CD4-positive, alpha-beta T cell treated with Interleukin-6 at 100 ng/mL for 8 hours (primary cell): ENCODE data around the gene ZNF576.
"Not testable (repeated sequence)": the region's sequence is repeated elsewhere in the genome, so short reads cannot be mapped to it uniquely, and the experiment has no call there.

Experiments used
- DNase-seq: peaks from one replicate; pipeline ENCODE4 v3.0.0-alpha.2; 2020; ENCODE audit warnings: mixed read lengths, low spot score

ZNF576 gene

GRCh38 chr19:43599635-43600295 is 3.4 kb downstream of the ZNF576 start:
- DNase-seq: no peak

DNA sequence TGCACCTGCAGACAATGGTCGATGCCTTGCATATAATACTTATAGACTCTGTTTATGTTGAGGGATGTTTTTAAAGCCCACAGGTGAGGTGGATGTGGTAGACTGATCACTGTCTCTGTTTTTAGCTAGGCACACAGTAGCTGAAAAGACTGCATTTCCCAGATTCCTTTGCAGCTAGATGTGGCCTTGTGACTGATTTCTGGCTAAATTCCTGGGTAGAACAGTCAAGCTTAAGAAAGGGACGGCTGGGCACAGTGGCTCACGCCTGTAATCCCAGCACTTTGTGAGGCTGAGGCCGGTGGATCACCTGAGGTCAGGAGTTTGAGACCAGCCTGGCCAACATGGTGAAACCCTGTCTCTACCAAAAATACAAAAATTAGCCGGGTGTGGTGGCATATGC is 3.9 kb downstream of the ZNF576 start:
- DNase-seq: not testable (repeated sequence)

- DNase-seq: no peak
Observed at GRCh38 chr19:43605875-43606568, 9.6 kb downstream of the ZNF576 start.

GRCh38 chr19:43606569-43607229 is 10.3 kb downstream of the ZNF576 start:
- no peak for DNase-seq

- DNase-seq: no peak
Observed at GRCh38 chr19:43607238-43608205, 11.1 kb downstream of the ZNF576 start.

- no peak for DNase-seq
Observed at GRCh38 chr19:43609872-43610271, 13.5 kb downstream of the ZNF576 start.

DNA sequence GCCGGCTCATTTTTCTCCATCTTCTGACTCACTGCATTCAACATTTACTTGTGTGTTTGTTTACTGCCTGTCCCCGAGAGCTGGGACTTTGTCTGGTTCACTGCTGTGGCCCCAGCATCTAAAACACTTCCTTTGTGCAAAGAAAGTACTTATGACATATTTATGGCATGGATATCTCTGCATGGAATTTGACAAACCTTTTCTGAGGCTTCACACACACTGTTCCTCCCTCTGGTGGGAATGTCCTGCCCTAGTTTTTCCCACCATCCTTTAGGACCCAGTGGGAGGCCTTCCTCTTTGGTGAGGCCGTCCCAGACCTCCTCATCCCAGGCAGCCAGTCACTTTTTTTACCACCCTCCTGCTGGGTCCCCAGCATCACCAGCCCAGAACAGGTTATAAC is 14.1 kb downstream of the ZNF576 start:
- DNase-seq: no peak

DNA sequence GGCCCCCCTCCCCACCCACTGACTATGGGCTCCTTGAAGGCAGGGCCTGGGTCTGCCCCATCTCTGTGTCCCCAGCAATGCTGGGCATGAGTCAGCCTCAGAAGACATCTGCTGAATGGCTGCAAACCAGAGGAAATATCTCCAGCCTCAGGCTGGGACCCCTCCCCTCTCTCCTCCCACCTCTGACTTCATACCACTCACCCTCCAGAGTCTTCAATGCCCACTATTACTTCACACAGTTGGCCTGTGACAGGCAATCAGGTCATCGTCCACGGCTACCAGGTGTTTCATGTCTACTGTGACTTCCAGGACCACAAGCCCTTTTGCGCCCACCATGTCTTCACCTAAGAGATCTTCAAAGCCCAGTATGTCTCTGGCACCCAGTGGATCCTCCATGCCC is 15.4 kb downstream of the ZNF576 start, which contains the start of gene SRRM5:
Gene SRRM5 (plus strand): TSS at position 301 of the 400 bp plus-strand sequence. CDS start 34 bp downstream, at position 335.
- no peak for DNase-seq

DNA sequence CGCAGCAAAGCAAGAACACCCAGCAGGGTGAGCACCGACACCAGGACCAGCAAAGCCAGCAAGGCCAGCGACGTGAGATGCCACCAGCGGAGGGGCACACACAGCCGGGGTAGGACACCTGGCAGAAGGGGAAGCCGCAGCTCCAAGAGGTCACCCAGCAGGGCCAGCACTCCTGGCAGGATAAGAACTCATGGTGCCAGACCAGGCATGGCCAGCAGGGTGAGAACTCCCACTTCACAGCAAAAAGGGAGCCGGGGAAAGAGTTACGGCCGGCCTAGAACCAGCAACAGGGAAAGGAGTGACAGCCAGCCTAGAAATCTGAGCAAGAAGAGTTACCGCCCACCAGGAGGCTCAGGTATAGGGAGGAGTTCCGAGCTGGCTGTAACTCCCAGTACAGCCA is 16.0 kb downstream of the ZNF576 start:
- DNase-seq: no peak

DNA sequence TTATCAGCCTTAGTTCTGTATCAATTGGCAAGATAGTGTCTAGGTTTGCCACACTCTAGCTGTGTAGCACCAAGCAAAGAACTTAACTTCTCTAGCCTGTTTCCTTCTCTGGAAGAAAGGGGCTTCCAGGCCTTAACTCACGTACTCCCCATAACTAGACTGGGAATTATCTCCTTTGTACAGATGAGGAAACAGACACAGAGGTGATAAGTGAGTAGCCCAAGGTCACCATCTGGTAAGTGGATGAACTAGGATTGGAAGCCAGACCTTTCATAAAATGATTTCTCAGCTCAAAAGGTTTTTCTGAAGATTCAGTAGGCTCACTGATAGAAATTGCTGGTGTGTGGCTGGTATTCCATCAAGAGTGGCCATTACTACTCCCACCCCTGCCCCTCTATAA is 19.9 kb downstream of the ZNF576 start:
- no peak for DNase-seq

GRCh38 chr19:43616954-43617353 is 20.6 kb downstream of the ZNF576 start:
- DNase-seq: no peak

DNA sequence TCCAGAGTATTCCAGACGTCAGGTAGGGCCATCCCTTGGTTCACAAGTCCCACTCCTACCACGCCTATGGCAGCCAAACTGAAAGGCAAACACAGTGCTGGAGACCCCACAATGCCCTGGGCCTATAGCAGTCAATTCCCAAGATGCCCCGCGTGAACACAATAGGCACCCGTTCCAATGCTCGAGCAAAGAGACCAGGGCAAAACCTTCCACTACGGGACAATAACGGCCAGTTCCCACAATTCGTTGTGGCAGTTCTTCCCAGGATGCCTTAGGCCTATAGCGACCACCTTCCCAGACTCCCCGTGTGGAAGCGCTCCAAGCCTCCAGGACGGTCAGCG is 22.5 kb downstream of the ZNF576 start:
- DNase-seq: peak; percentile 25

DNA sequence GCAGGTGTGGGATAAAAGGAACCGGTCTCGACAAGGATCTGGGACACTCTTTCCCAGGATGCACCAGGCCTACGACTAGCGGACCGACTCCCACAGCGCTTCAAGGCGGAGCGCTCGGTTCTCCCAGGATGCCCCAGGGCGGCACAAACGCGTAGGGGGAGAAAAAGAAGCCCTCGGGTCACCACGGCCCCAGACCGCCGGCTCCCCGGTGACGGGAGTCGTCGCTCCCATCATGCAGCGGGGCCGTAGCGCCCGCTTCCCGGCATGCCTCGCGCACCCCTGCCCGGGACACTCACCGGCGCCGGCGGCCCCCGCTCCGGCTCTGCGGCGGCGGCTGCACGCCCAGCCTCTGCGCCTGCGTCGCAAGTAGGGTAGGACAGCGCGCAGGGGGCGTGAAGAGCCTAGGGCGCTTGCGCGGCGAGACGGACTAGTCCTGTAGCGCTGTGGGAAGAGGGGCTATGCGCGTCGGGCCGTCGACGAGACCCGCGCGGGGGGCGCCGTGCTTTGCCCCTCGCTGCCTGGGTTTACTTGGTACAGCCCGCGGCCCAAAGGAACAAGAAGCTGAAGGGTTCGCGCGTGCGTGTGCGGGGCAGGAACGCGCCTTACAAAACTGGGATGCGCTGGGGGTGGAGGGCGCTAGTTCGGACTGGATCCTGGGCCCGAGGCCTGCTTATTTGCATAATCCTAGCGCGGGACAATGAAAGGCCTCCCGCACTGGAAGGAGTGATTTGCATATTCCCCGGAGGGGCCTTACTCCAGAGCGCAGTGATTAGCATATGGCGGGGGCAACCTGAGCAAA is 23.1 kb downstream of the ZNF576 start, which contains the start of gene ZNF428:
Gene ZNF428 (minus strand): TSS at position 368 of the 799 bp plus-strand sequence. CDS start 5,325 bp downstream, outside the sequence.
- DNase-seq: peak; percentile 86

DNA sequence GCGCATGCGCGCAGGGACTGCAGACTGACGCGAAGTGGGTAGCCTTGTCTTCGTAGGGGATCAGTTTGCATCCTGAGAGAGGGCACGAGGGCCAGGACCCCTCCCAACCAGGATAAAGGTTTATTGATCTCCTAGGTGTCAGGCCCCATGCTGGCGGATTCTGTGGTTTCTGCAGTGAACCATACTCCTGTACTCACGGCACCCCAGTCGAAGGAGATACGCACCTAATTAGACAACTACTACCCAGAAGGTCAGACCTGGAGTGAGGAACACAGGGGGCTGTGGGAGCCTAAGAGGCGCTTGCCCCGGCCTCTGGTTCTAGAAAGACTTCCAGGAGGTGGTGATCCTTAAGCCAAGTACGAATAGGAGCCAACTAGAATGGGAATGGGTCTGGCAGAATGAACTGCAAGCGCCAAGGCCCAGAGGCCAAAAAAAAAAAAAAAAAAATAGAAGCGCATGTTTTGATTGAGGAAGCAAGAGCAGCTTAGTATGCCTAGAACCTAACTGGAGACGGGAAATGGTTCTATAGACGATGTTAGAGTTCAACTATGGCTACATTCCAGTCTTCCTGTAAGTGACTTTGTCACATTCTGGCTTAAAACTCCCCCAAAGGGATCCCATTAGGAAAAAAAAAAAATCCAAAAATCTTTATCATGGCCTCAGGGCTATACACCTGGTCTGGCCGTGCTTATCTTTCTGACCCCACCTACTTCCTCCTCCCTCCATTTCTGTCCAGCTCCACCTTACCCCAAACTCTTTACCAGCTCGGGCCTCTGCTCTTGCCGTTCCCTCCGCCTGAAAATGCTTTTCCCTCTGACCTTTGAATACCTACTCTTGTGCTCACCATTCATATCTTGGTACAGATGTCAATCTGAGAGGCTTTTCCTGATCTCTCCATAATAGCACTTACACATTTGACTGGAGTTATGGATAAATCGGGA is 23.9 kb downstream of the ZNF576 start:
- no peak for DNase-seq

- DNase-seq: no peak
Observed at GRCh38 chr19:43622070-43622469, 25.7 kb downstream of the ZNF576 start.

DNA sequence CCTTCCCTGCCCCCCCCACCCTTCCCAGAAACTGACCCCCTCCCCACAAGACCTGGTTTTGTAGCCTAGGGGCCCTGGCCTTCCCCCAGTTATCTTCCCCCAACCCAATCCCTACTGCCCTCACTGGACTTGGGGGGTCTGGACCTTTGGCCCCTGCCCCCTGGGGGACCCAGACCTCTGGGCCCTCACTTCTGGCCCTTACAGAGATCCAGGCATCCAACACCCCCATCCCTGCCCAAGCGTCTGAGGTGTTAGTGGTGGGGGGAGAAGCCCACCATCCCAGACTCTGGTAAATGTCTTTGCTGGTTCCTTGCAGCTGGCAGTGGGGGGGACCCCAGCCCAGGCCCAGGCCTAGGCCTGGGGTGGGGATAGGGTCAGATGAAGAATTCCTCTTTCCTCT is 26.6 kb downstream of the ZNF576 start:
- DNase-seq: no peak

- DNase-seq: no peak
Observed at GRCh38 chr19:43623889-43624670, 27.7 kb downstream of the ZNF576 start.

DNA sequence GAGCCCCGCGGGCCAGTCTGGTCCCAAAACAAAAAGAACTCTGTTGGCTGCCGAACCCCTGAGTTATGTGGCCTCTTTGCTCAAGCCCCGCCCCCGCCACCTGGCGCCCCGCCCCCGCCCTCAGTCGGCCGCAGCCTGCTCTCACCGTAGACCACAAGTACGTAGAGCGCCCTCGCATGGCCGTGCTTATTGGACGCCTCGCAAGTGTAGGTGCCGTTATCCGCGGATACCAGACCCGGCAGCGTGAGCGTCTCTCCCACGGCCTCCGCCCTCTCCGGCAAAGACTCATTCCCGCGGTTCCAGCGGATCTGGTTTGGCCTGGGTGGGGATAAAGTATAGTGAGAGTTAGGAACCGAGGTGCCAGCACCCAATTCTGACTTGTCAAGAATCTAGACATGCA is 28.5 kb downstream of the ZNF576 start:
- peak; percentile 84 for DNase-seq

- no peak for DNase-seq
Observed at GRCh38 chr19:43625918-43626579, 29.7 kb downstream of the ZNF576 start.
